Measurements from ENCODE around the gene LAGE3.

The LAGE3 gene

DNA sequence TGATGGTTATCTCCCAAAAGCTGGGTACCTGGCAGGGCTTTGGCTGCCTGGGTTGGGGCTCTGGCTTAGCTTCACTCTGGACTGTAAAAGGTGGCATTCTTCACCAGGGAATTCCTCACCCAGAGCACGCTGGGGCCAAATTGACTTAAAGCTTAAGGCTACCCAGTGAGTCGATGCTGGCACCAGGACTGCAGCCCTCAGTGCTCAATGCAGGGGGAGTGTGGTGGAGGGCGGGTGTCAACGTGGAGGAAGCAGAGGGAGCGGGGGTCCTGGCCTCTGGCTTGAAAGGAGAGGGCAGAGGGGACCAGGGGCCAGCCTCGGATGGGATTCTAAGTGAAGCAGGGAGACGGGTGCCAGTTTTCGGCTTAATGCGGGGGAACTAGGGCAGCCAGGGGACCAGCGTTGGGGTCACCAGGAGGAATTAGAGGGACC lies 35.6 kb downstream of the LAGE3 start:
- Mint-ChIP-seq H3K4me3 (peak overlapping the region; percentile 77), H3K27ac (peak overlapping the region; percentile 79), H3K9me3 (no peaks in the 10 kb centered on the region), H3K4me1 (ENCODE audit: low read depth) (peaks cover 16% of the 10 kb centered on the region), H3K36me3 (ENCODE audit: low read depth) (peaks cover 9% of the 10 kb centered on the region), H3K27me3 (ENCODE audit: low read depth) (no peaks in the 10 kb centered on the region)

DNA sequence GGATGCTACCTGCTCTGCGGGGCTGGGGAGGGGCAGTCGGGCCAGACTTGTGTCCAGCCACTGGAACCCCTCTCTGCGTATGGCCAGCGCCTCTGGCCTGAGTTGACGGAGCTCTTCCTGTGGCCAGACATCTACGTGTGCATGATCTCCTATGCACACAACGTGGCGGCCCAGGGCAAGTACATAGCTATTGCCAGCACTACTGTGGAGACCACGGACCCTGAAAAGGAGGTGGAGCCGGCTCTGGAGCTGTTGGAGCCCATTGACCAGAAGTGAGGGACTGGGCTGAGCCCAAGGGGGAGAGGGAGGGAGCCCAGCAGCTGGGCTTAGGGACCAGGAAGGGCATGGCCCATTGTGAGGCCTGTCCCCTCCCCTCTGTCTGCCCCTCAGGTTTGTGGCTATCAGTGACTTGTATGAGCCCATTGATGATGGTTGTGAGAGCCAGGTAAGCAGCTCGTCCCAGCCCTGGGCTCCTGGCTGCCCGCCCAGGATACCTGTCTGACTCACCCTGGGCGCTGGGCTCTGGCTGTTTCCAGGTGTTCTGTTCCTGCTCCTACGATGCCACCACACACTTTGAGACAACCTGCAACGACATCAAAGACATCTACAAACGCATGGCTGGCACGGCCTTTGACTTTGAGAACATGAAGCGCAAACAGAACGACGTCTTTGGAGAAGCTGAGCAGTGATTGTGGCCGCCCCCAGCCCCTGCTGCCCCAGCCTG lies 36.9 kb downstream of the LAGE3 start:
- Mint-ChIP-seq H3K27me3 (ENCODE audit: low read depth) (no peaks in the 10 kb centered on the region), H3K4me1 (ENCODE audit: low read depth) (peaks cover 19% of the 10 kb centered on the region), H3K4me3 (no peak overlapping the region), H3K27ac (no peak overlapping the region), H3K36me3 (ENCODE audit: low read depth) (peaks cover 8% of the 10 kb centered on the region), H3K9me3 (no peaks in the 10 kb centered on the region)

DNA sequence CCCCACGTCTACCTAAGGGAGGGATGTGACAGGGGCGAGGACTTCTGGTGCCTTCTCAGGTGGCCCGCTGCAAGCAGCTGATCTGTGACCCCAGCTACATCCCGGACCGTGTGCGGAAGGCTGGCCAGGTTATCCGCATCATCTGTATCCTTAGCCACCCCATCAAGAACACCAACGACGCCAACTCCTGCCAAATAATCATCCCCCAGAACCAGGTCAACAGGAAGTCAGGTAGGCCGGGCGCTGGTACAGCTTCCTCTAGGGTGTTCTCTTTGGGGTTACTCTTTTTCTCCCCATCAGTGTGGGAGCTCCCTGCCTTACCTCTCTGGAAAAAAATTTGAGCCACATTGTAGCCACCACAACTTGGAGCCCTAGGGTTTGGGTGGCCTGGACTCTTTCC lies 37.5 kb downstream of the LAGE3 start:
- Mint-ChIP-seq H3K27ac (peak overlapping the region; percentile 26), H3K4me3 (no peak overlapping the region), H3K36me3 (ENCODE audit: low read depth) (peaks cover 5% of the 10 kb centered on the region), H3K4me1 (ENCODE audit: low read depth) (peaks cover 16% of the 10 kb centered on the region), H3K9me3 (no peaks in the 10 kb centered on the region), H3K27me3 (ENCODE audit: low read depth) (no peaks in the 10 kb centered on the region)

DNA sequence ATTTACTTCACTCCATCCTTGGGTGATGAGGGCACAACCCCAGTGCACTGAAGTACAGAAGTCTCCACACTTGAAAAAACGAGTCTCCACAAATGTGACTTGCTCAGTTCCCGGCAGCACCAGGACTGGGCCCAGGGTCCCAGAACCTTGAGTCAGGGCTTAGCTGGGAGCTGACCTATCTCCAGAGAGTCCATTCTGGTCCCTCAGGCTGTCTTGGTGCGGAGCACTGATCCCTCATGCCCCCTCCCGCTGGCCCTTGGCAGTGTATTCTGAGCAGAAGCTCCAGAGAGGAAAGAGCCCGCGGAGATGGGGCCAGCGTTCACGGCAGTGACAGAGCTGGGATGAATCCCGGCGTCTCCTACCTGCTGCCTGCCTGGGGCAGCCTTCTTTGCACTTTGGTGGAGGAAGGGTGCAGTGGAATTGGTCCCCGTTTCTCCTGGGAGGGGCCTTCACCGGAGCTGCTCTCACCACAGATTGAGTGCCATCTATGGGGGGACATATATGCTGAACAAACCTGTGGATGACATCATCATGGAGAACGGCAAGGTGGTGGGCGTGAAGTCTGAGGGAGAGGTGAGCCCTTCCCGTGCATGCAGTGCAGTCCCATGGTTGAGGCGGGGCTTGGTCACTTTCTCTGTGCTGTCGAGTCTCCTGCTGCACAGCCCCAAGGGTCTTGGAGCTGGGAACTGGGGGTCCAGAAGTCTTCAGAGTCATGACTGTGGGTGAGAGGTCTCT lies 38.3 kb downstream of the LAGE3 start:
- H3K4me1 Mint-ChIP-seq (ENCODE audit: low read depth), result peaks cover 15% of the 10 kb centered on the region

DNA sequence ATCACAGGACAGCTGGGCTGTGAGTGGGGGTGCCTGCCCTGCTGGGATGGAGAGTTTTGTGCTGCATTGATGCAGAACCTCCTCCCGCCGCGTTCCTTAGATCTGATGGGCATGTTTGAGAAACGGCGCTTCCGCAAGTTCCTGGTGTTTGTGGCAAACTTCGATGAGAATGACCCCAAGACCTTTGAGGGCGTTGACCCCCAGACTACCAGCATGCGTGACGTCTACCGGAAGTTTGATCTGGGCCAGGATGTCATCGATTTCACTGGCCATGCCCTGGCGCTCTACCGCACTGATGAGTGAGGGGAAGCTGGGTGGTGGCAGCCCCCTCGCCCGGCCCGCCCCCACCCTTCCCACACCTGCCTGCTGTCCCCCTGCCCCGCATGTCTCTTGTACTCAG lies 39.2 kb downstream of the LAGE3 start:
- Mint-ChIP-seq H3K36me3 (ENCODE audit: low read depth) (peaks cover 5% of the 10 kb centered on the region), H3K27me3 (ENCODE audit: low read depth) (no peaks in the 10 kb centered on the region), H3K4me3 (no peak overlapping the region), H3K9me3 (no peaks in the 10 kb centered on the region), H3K4me1 (ENCODE audit: low read depth) (peaks cover 15% of the 10 kb centered on the region), H3K27ac (no peak overlapping the region)

More for the DNA sequence above, 38.3 kb downstream of the LAGE3 start:
- no peak overlapping the region for H3K27ac Mint-ChIP-seq
- no peak overlapping the region for H3K4me3 Mint-ChIP-seq
- no peaks in the 10 kb centered on the region for H3K27me3 Mint-ChIP-seq (ENCODE audit: low read depth)
- peaks cover 5% of the 10 kb centered on the region for H3K36me3 Mint-ChIP-seq (ENCODE audit: low read depth)
- H3K9me3 Mint-ChIP-seq, result no peaks in the 10 kb centered on the region

DNA sequence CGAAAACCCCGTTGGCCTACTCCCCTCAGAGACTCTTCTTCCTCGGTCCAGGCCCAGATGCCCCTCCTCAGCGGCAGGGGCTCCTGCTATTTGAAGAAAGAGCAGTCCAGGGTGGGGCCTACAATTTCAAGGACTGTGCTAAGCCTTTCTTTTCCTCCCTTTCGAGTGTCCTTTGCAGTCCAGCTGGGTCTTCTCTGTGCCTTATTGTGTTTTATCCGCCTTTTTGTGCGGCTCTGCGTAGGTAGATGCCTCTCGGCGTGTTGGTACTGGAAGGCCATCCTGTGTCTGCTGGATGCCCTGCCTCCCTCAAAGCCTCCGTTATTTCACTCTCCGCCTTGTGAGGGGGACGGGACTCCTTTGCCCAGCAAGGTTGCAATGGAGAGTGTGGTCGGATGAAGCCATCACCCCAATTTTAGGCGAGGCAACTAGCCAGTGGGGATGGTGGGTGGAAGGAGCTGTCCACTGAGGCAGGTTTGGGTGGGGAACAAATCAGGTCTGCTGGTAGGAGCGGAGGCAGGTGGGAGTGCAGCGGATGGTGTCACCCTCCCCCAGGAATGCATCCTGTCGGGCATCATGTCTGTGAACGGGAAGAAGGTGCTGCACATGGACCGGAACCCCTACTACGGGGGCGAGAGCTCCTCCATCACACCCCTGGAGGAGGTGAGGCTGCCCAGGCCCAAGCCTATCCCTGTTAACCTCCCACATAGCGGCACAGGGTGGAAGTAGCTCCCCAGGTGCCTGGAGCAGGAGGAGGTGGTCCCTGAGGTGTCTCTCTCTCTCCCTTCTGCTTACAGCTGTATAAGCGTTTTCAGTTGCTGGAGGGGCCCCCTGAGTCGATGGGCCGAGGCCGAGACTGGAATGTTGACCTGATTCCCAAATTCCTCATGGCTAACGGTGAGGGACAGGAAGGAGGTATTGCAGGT lies 40.8 kb downstream of the LAGE3 start:
- Mint-ChIP-seq H3K27ac (peak overlapping the region; percentile 79), H3K9me3 (no peaks in the 10 kb centered on the region), H3K4me1 (ENCODE audit: low read depth) (peaks cover 15% of the 10 kb centered on the region), H3K36me3 (ENCODE audit: low read depth) (peaks cover 6% of the 10 kb centered on the region), H3K27me3 (ENCODE audit: low read depth) (no peaks in the 10 kb centered on the region), H3K4me3 (peak overlapping the region; percentile 84)

DNA sequence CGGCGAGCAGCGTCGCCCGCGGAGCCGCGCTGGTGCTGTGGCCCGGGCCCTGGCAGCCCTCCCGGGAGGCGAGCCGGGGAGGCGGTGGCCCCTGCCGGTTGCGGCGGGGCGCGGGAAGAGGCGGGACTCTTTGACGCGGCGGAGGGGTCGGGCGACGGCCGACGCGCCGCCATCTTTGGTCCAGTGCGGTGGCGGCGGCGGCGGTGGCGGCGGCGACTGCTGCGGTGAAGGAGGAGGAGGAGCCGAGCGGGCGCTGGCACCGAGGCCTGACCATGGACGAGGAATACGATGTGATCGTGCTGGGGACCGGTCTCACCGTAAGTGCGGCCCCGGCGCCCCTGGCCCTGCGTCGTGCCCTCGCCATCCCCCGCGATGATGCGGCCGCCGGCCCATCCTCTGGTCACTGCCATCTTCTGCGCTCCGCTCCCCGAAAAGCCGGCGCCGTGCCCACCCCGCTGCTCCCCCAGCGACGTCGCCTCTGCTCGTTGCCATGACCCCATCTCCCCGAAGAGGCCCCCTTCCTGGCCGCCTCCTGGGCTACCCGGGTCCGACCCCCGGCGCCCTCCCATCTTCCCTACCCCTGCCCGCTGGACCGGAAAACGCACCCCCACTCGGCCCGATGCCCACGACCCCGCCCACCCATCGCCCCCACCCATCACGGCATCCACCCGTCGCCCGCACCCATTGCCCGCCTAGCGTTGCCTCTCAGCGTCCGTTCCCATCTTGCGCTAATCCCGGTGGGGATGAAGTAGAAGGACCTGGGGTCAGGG lies 41.9 kb downstream of the LAGE3 start, which contains the start of gene GDI1:
Gene GDI1, plus strand, starts transcription at position 172 of the 770 bp plus-strand sequence. Its CDS starts 101 bp downstream, at position 273.
- Mint-ChIP-seq H3K27me3 (ENCODE audit: low read depth) (no peaks in the 10 kb centered on the region), H3K4me3 (peak within 1 kb of the TSS; percentile 84), H3K27ac (peak within 1 kb of the TSS; percentile 80), H3K36me3 (ENCODE audit: low read depth) (peaks cover 8% of the 10 kb centered on the region), H3K9me3 (no peaks in the 10 kb centered on the region), H3K4me1 (ENCODE audit: low read depth) (peaks cover 15% of the 10 kb centered on the region)

DNA sequence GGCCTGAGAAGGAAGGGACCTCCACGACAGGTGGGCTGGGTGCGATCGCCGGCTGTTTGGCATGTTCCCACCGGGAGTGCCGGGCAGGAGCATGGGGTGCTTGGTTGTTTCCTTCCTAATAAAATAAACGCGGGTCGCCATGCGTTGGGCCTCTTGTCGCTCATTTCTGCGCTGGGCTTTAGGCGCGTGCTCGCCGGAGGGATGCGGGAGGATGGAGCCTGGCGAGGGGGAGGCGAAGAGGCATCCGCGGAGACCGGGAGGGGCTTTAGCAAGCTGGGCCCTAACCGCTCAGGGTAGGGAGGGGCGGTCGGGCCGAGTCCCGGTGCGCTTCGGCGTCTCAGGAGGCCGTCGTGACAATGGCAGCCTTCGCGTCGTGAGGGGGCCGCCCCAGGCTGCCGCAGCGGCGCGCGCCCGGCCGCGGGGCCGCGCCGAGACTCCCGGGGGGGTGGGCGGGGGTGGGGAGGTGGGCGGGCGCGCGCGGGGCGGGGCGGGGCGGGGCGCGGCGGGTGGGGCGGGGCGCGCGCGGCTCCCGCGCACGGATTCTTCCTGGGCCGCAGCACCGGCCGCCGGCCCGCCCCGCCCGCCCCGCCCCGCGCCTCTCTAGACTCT lies 42.6 kb downstream of the LAGE3 start:
- Mint-ChIP-seq H3K27ac (peak overlapping the region; percentile 80), H3K4me3 (peak overlapping the region; percentile 66), H3K27me3 (ENCODE audit: low read depth) (no peaks in the 10 kb centered on the region), H3K9me3 (no peaks in the 10 kb centered on the region), H3K4me1 (ENCODE audit: low read depth) (peaks cover 10% of the 10 kb centered on the region), H3K36me3 (ENCODE audit: low read depth) (peaks cover 6% of the 10 kb centered on the region)

DNA sequence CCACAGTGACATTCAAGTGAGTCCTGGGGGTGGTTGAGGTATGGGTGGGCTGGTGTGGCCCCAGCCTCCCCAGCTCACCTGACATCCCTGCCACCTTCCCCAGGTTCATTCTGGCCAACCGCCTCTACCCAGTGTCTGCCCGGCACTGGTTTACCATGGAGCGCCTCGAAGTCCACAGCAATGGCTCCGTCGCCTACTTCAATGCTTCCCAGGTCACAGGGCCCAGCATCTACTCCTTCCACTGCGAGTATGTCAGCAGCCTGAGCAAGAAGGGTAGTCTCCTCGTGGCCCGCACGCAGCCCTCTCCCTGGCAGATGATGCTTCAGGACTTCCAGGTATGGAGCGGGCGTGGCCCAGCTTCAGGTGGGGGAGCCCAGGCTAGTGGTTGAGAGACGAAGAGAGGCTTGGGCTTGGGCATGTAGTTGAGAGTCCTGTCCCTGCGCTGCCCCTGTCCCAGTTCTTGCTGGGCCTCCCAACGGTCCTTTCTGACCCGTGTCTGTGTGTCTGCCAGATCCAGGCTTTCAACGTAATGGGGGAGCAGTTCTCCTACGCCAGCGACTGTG lies 43.8 kb downstream of the LAGE3 start:
- H3K36me3 Mint-ChIP-seq (ENCODE audit: low read depth), result peaks cover 11% of the 10 kb centered on the region
- no peak overlapping the region for H3K27ac Mint-ChIP-seq
- H3K9me3 Mint-ChIP-seq, result no peaks in the 10 kb centered on the region
- H3K27me3 Mint-ChIP-seq (ENCODE audit: low read depth), result no peaks in the 10 kb centered on the region
- H3K4me3 Mint-ChIP-seq, result no peak overlapping the region
- H3K4me1 Mint-ChIP-seq (ENCODE audit: low read depth), result peaks cover 17% of the 10 kb centered on the region

DNA sequence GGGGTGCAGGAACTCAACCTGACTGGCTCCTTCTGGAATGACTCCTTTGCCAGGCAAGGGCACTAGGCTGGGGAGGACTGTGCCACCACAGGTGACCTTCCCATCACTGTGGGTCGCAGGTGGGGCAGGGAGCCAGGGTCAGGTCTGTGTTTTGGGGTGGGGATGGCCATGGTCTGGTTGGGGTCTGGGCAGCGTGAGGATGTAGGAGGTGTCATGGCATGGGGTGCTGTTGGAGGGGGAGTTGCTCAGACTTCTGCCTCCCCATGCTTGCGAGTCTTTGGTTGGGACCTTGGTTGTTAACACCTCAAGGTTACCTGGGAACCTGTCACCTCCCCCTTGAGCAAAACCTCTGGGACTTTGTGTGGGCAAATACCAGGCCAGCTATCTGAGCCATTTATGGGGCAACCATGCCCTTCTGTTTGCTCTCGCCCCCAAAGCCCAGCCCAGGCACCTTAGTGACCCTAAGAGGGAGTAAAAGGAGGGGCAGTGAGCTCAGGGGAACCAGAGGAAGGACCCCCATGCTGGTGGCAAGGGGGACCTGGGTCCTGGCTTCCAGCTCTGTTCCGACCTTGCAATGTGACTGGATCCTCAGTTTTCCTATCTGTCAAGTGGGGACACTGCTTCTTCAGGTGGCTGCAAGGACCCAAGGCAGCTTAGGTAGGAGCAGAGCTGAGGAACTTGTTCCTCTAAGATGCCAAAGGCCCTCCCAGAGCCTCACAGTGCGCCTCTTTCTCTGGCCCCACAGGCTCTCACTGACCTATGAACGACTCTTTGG lies 44.5 kb downstream of the LAGE3 start:
- no peak overlapping the region for H3K27ac Mint-ChIP-seq

DNA sequence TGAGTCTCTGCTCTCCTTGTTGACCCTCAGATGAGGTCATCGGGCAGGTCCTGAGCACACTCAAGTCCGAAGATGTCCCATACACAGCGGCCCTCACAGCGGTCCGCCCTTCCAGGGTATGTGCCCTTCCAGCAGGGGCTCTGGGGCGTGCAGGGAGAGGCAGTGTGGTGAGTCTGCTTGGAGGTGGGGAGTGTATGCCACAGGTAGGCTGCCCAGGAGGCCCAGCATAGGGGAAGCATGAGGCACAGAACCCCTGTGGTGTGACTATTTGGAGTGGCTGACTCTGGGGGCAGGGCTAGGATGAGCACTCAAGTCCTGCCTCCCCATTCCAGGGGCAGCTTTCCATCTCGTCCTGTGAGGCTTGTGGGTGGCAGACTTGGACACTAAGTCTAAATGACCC lies 45.5 kb downstream of the LAGE3 start:
- Mint-ChIP-seq H3K27me3 (ENCODE audit: low read depth) (no peaks in the 10 kb centered on the region), H3K27ac (no peak overlapping the region), H3K36me3 (ENCODE audit: low read depth) (peaks cover 8% of the 10 kb centered on the region), H3K9me3 (no peaks in the 10 kb centered on the region), H3K4me3 (no peak overlapping the region), H3K4me1 (ENCODE audit: low read depth) (peaks cover 24% of the 10 kb centered on the region)

More for the DNA sequence above, 44.5 kb downstream of the LAGE3 start:
- H3K27me3 Mint-ChIP-seq (ENCODE audit: low read depth), result no peaks in the 10 kb centered on the region
- peaks cover 11% of the 10 kb centered on the region for H3K36me3 Mint-ChIP-seq (ENCODE audit: low read depth)
- no peak overlapping the region for H3K4me3 Mint-ChIP-seq
- H3K4me1 Mint-ChIP-seq (ENCODE audit: low read depth), result peaks cover 20% of the 10 kb centered on the region
- no peaks in the 10 kb centered on the region for H3K9me3 Mint-ChIP-seq

DNA sequence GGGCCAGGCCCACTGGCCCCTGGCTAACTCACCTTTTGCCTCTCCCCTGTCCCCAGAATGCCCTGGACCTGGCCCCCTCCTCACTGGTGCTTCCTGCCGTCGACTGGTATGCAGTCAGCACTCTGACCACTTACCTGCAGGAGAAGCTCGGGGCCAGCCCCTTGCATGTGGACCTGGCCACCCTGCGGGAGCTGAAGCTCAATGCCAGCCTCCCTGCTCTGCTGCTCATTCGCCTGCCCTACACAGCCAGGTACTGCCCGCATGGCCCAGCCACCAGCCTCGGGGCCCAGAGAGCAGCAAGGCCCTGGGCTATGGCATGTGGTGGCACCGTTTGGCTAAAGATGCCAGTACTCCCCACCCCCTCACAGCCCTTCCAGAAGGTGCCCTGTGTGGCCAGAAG lies 46.9 kb downstream of the LAGE3 start:
- Mint-ChIP-seq H3K4me1 (ENCODE audit: low read depth) (peaks cover 23% of the 10 kb centered on the region), H3K9me3 (no peaks in the 10 kb centered on the region), H3K27me3 (ENCODE audit: low read depth) (no peaks in the 10 kb centered on the region), H3K36me3 (ENCODE audit: low read depth) (peaks cover 8% of the 10 kb centered on the region), H3K4me3 (no peak overlapping the region), H3K27ac (no peak overlapping the region)

DNA sequence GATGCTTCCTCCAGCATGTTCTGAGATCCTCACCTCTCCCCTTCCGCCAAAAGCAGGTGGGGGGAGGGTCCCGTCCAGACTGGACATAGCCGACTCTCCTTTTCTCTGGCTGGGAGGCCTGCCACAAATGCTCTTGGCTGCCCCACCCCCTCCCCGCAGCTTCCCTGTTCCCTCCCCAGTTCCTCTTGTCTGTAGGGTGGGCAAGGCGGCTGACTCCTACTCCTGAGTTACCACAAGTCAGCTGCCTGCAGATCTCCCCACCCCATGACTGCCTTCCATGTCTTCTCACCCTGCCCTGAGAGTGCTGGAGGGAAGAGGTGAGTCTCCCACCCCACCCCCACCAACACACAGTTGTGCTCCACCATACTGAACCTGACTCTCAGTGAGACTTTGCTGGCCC lies 47.7 kb downstream of the LAGE3 start:
- Mint-ChIP-seq H3K4me1 (ENCODE audit: low read depth) (peaks cover 22% of the 10 kb centered on the region), H3K9me3 (no peaks in the 10 kb centered on the region), H3K27ac (no peak overlapping the region), H3K36me3 (ENCODE audit: low read depth) (peaks cover 8% of the 10 kb centered on the region), H3K27me3 (ENCODE audit: low read depth) (no peaks in the 10 kb centered on the region), H3K4me3 (no peak overlapping the region)

All from T-helper 1 cell treated with Interleukin-12 subunit alpha and Interleukin-12 subunit beta and Interleukin-4 antibody, amounts not matched to agents 30 μg/mL and 1 μg/mL, for 36 hours (primary cell).